ENCODE results near the gene PSTPIP1. TPM values are rescaled to one million over a fixed set of nuclear protein-coding genes. Genes with fewer than 3 reads are reported as not detected.

Gene PSTPIP1
- polyA plus RNA-seq, 2 of the 4 experiments (the other 2 are of a cell fraction): not detected

DNA sequence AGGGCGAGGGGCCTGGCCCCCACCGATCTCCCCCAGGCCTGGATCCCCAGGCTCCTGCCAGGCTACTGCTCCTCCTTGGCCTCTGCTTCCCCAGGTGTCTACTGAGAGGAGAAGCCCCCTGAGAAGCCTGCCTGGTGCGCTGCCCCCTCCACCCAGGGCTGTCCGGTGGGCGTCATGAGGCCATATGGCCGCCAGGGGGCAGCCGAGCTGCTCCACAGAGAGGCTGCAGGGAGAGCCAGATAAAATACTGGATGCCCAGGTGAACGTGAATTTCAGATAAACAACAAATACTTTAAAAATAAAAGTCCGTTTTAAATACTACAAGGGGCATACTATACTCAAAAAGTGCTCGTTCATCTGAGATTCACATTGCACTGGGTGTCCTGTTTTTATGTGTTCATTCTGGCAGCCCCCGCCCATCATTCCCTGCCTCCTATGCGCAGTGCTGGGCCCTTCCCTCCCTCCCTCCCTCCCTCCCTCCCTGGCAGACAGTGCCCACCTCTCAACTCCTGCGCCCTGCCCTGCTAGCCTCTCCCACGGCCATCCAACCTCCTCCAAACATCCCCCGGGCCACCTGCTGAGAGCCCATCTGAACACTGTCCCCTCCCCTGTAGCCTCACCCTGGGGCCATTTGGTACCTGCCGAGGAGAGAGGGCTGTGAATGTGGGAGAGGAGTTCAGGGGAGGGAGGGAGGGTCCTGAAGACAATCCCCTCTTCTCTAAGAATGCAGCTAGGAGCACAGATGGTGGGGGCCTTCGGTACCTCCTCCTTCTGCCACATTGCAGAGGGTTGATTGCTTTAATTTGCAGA is 29.6 kb downstream of the PSTPIP1 start:
- ChIA-PET POLR2A (no interaction called here), CTCF (interaction anchor here (0.6 to 6.6 kb wide), 37 partner anchors 8 to 807 kb away, joined by 3 to 76 read pairs (median 4); partner anchors contain the start of gene PSTPIP1)
- WGBS (ENCODE audit: missing lambda C conversion rate): 23% methylated on average over 16 of the region's 17 CpGs
- DNase-seq (ENCODE audit: low read depth in 1 of 2, low spot score in 1 of 2): peak; percentile 53 to 91
- Histone ChIP-seq H3K9me3 (no peaks in the 10 kb centered on the region), H3K4me2 (peak overlapping the region; percentile 70), H3K27ac (no peak overlapping the region), H3K4me1 (no peaks in the 10 kb centered on the region), H3K4me3 (no peak overlapping the region)
- ATAC-seq: peak; percentile 38 to 83; a peak in 3 of 6 replicates
- no peak for TF ChIP-seq TFCP2L1 (CRISPR knock-in tag; IDR thresholded peaks at IDR 0.05)
- no peak for TF ChIP-seq NR3C1 (IDR thresholded peaks at IDR 0.05)
- no peak for TF ChIP-seq CHD4 (IDR thresholded peaks at IDR 0.05; ENCODE audit: borderline replicate concordance)
- no peak for TF ChIP-seq MYC (IDR thresholded peaks at IDR 0.05; ENCODE audit: borderline replicate concordance, low read length)
- peak; percentile 85 to 88 for TF ChIP-seq RAD21 (conservative IDR thresholded peaks at IDR 0.05 in 1 of 2, IDR thresholded peaks at IDR 0.05 in 1 of 2)
- no peak for TF ChIP-seq NPAS2 (CRISPR knock-in tag; IDR thresholded peaks at IDR 0.05; ENCODE audit: borderline replicate concordance)
- TF ChIP-seq RCOR1 (IDR thresholded peaks at IDR 0.05; ENCODE audit: low read depth, low read length): no peak
- TF ChIP-seq, protein P1, sequence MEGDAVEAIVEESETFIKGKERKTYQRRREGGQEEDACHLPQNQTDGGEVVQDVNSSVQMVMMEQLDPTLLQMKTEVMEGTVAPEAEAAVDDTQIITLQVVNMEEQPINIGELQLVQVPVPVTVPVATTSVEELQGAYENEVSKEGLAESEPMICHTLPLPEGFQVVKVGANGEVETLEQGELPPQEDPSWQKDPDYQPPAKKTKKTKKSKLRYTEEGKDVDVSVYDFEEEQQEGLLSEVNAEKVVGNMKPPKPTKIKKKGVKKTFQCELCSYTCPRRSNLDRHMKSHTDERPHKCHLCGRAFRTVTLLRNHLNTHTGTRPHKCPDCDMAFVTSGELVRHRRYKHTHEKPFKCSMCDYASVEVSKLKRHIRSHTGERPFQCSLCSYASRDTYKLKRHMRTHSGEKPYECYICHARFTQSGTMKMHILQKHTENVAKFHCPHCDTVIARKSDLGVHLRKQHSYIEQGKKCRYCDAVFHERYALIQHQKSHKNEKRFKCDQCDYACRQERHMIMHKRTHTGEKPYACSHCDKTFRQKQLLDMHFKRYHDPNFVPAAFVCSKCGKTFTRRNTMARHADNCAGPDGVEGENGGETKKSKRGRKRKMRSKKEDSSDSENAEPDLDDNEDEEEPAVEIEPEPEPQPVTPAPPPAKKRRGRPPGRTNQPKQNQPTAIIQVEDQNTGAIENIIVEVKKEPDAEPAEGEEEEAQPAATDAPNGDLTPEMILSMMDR (IDR thresholded peaks at IDR 0.05): peak; percentile 95
- no peak for TF ChIP-seq MAFK (IDR thresholded peaks at IDR 0.05; ENCODE audit: partially characterized antibody)
- TF ChIP-seq BHLHE40 (IDR thresholded peaks at IDR 0.05; ENCODE audit: low read depth, low read length): no peak
- peak; percentile 85 for TF ChIP-seq SMC3 (IDR thresholded peaks at IDR 0.05)
- TF ChIP-seq, protein P2, sequence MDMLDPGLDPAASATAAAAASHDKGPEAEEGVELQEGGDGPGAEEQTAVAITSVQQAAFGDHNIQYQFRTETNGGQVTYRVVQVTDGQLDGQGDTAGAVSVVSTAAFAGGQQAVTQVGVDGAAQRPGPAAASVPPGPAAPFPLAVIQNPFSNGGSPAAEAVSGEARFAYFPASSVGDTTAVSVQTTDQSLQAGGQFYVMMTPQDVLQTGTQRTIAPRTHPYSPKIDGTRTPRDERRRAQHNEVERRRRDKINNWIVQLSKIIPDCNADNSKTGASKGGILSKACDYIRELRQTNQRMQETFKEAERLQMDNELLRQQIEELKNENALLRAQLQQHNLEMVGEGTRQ (IDR thresholded peaks at IDR 0.05): no peak
- TF ChIP-seq MAZ (IDR thresholded peaks at IDR 0.05; ENCODE audit: borderline replicate concordance, low read depth, low read length): no peak
- no peak for TF ChIP-seq EP300 (IDR thresholded peaks at IDR 0.05)
- TF ChIP-seq, protein P3, sequence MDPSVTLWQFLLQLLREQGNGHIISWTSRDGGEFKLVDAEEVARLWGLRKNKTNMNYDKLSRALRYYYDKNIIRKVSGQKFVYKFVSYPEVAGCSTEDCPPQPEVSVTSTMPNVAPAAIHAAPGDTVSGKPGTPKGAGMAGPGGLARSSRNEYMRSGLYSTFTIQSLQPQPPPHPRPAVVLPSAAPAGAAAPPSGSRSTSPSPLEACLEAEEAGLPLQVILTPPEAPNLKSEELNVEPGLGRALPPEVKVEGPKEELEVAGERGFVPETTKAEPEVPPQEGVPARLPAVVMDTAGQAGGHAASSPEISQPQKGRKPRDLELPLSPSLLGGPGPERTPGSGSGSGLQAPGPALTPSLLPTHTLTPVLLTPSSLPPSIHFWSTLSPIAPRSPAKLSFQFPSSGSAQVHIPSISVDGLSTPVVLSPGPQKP (IDR thresholded peaks at IDR 0.05; ENCODE audit: low read depth, low read length): no peak
- no peak for TF ChIP-seq CHD2 (IDR thresholded peaks at IDR 0.05; ENCODE audit: low read length, partially characterized antibody)
- TF ChIP-seq JUN (IDR thresholded peaks at IDR 0.05): no peak
- TF ChIP-seq, protein P4, sequence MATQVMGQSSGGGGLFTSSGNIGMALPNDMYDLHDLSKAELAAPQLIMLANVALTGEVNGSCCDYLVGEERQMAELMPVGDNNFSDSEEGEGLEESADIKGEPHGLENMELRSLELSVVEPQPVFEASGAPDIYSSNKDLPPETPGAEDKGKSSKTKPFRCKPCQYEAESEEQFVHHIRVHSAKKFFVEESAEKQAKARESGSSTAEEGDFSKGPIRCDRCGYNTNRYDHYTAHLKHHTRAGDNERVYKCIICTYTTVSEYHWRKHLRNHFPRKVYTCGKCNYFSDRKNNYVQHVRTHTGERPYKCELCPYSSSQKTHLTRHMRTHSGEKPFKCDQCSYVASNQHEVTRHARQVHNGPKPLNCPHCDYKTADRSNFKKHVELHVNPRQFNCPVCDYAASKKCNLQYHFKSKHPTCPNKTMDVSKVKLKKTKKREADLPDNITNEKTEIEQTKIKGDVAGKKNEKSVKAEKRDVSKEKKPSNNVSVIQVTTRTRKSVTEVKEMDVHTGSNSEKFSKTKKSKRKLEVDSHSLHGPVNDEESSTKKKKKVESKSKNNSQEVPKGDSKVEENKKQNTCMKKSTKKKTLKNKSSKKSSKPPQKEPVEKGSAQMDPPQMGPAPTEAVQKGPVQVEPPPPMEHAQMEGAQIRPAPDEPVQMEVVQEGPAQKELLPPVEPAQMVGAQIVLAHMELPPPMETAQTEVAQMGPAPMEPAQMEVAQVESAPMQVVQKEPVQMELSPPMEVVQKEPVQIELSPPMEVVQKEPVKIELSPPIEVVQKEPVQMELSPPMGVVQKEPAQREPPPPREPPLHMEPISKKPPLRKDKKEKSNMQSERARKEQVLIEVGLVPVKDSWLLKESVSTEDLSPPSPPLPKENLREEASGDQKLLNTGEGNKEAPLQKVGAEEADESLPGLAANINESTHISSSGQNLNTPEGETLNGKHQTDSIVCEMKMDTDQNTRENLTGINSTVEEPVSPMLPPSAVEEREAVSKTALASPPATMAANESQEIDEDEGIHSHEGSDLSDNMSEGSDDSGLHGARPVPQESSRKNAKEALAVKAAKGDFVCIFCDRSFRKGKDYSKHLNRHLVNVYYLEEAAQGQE (IDR thresholded peaks at IDR 0.05): no peak
- no peak for TF ChIP-seq RFX5 (IDR thresholded peaks at IDR 0.05)
- TF ChIP-seq EHF (CRISPR knock-in tag; IDR thresholded peaks at IDR 0.05): no peak
- TF ChIP-seq, protein P5, sequence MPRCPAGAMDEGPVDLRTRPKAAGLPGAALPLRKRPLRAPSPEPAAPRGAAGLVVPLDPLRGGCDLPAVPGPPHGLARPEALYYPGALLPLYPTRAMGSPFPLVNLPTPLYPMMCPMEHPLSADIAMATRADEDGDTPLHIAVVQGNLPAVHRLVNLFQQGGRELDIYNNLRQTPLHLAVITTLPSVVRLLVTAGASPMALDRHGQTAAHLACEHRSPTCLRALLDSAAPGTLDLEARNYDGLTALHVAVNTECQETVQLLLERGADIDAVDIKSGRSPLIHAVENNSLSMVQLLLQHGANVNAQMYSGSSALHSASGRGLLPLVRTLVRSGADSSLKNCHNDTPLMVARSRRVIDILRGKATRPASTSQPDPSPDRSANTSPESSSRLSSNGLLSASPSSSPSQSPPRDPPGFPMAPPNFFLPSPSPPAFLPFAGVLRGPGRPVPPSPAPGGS (IDR thresholded peaks at IDR 0.05): no peak
- FAIRE-seq: no peak
